Mesothelial cell of epicardium (in vitro differentiated cells): ENCODE data around the gene RAC2. TPM values are rescaled to one million over a fixed set of nuclear protein-coding genes. Genes with fewer than 3 reads are reported as not detected.

Source experiments
- DNase-seq, 2 experiments: peaks; one replicate each; pipeline ENCODE4 v3.0.0; 2021; ENCODE audit warnings: low spot score in 2 of 2; ENCODE audit not compliant: unreplicated experiment in 2 of 2
- H3K27ac Mint-ChIP-seq: 2 replicates; pipeline ENCODE4 v1.8.0; 2021; ENCODE audit warnings: mixed read lengths
- H3K27me3 Mint-ChIP-seq: 2 replicates; pipeline ENCODE4 v1.8.0; 2021; ENCODE audit warnings: low read depth, mixed read lengths
- H3K36me3 Mint-ChIP-seq: 2 replicates; pipeline ENCODE4 v1.8.0; 2021; ENCODE audit warnings: mixed read lengths
- H3K4me1 Mint-ChIP-seq: 2 replicates; pipeline ENCODE4 v1.8.0; 2021; ENCODE audit warnings: mixed read lengths
- H3K4me3 Mint-ChIP-seq: 2 replicates; pipeline ENCODE4 v1.8.0; 2021; ENCODE audit warnings: mild to moderate bottlenecking, moderate library complexity, mixed read lengths
- H3K9me3 Mint-ChIP-seq: 2 replicates; pipeline ENCODE4 v1.8.0; 2021; ENCODE audit warnings: mixed read lengths
- total RNA-seq: library from RNA; stranded (reverse); gene quantifications from 3 replicates; pipeline ENCODE4 v1.2.1, GENCODE V29; 2021
- TF ChIP-seq, protein P1 (sequence below): fragments of 200-600 bp; sonication (generic); IDR thresholded peaks from one replicate; pipeline ENCODE4 v1.5.0; 2021; ENCODE audit warnings: antibody characterized with exemption; ENCODE audit not compliant: unreplicated experiment

RAC2 gene
- total RNA-seq, 1 donor from 2014 or later = 6.4 TPM

DNA sequence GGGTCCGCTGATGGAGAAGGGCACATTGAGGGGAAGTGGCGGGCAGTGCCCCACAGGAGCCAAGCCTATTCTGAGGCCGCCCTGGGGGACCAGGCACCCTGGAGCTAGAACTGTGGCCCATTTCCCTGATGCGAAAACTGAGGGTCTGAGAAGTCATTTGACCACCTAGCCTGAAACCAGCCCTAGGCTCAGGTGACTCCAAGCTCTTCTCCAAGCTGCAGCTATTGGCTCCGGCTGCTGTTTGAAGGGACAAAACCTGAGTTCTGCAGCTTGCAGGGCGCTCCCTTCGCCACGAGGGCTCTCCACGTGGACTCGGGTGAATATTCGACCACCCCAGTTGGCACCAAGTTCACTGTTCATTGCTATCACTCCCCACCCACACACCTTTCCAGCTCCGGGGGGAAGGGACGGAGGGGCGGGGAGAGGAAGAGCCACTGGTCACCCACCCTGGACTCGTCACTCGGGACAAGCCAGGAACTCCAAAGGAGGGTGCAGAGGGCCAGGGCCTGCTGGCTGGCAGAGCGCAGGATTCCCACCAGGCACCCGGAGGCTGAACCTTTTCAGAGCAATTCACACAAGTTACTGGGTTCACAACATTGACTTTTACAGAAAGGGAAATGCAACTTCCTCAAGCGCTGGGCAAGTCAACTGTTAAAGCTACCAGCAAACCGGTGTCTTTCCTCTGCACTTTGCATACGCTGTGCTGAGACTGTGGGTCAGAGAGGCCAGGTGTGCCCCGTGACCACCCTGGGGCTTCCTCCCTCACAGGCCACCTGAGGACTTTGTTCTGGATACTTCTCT is 1.1 kb upstream of the RAC2 start:
- H3K4me1 Mint-ChIP-seq = peaks cover 10% of the 10 kb centered on the region
- TF ChIP-seq, protein P1, sequence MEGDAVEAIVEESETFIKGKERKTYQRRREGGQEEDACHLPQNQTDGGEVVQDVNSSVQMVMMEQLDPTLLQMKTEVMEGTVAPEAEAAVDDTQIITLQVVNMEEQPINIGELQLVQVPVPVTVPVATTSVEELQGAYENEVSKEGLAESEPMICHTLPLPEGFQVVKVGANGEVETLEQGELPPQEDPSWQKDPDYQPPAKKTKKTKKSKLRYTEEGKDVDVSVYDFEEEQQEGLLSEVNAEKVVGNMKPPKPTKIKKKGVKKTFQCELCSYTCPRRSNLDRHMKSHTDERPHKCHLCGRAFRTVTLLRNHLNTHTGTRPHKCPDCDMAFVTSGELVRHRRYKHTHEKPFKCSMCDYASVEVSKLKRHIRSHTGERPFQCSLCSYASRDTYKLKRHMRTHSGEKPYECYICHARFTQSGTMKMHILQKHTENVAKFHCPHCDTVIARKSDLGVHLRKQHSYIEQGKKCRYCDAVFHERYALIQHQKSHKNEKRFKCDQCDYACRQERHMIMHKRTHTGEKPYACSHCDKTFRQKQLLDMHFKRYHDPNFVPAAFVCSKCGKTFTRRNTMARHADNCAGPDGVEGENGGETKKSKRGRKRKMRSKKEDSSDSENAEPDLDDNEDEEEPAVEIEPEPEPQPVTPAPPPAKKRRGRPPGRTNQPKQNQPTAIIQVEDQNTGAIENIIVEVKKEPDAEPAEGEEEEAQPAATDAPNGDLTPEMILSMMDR = no peak
- no peaks in the 10 kb centered on the region for H3K9me3 Mint-ChIP-seq
- peaks cover 1% of the 10 kb centered on the region for H3K27me3 Mint-ChIP-seq
- H3K36me3 Mint-ChIP-seq = no peaks in the 10 kb centered on the region
- DNase-seq = no peak
- no peak overlapping the region for H3K27ac Mint-ChIP-seq
- H3K4me3 Mint-ChIP-seq = no peak overlapping the region

DNA sequence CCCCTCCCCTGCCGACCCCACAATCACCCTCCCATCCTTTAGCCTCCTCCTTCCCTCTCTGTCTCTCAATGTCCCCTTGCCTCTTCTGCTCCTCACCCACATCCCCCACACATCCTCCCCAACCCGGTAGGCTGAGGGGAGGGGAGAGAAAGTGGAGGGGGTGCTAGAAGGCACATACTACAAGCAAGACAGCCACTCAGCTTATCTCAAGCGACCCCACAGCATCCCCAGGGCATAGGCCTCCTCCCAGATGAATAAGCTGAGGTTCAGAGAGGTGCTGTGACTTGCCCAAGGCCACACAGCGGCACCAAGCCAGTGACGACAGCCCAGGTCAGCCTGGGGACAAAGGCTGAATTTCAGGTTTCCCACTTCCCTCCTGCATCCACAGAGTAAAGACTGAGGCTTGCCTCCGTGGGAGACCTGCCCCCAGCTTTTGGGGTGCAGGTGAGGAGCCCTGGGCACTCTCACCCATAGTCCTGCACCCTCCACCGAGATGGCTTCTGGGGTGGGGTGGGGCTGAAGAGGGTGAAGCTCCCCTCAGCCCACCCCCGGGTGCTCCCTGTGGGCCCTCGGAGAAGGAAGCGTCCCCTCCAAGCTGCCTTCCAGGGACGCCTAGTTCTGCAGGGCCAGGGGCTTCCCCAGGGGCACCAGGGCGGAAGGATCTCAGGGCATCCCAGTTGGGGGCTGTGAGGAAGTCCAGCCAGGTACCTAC is 511 bp downstream of the RAC2 start:
- TF ChIP-seq, protein P1 = no peak
- Mint-ChIP-seq H3K27ac (no peak overlapping the region), H3K36me3 (no peaks in the 10 kb centered on the region), H3K27me3 (peaks cover 4% of the 10 kb centered on the region), H3K9me3 (no peaks in the 10 kb centered on the region), H3K4me1 (peaks cover 10% of the 10 kb centered on the region), H3K4me3 (peak overlapping the region; percentile 47)
- DNase-seq = no peak

DNA sequence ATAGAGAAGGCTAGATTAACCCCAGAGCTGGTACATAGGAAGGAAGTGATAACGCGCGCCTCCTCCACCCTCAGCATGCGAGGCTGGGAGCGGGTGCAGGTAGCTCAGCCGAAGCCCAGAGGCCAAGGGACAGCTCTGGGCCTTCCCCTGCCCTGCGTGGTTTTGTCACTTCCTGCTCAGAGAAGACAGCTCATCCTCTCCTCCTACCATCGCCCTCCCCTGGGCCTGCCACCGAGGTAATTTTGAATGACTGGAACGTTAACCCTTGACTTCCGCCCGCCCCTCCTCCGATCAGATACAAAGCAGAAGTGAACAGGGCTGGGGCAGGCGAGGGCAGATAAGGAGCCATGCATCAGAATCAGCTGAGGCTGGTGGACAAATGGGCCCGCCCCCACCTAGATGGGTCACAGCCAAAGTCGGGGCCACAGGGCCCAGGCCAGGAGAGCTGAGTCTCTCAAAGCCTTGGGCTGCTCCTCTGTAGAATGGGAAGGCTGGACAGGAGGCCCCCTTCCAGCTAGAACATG is 1.6 kb downstream of the RAC2 start:
- no peak for DNase-seq
- Mint-ChIP-seq H3K27me3 (peaks cover 9% of the 10 kb centered on the region), H3K4me1 (peaks cover 15% of the 10 kb centered on the region), H3K4me3 (no peak overlapping the region), H3K9me3 (no peaks in the 10 kb centered on the region), H3K27ac (no peak overlapping the region), H3K36me3 (no peaks in the 10 kb centered on the region)
- TF ChIP-seq, protein P1 = no peak

DNA sequence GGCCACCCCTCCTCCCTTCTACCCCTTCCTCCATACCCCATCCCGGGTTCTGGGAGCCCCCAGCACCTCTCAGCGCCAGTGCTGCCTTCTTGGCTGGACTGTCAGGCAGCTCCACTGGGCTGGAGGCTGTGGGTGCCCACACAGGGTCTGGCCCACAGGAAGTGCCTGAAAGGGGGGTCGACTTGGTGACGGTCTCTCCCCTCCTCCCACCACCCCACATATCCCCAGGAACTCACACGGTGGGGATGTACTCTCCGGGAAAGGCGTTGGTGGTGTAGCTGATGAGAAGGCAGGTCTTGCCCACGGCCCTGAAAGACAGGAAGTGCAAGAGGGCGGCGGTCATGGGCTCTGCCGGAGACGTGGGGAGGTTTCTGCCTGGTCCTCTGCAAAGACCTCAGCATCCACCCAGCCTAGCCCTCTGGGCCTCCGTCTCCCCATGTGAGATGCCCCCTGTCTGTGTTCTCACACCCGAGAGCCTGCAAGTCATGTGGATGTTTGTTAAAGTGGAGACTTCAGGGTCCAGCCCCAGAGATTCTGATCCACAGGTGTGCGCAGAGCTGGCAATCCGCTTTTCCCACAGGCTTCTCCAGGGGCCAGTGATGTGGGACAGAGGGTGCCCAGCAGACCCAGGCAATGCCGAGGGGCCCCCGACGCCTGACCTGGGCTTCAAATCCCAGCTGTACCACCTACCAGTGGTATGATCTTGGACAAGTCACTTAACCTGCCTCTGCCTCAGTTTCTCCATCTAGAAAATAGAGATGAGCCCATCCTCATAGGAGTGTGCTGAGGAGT is 2.5 kb downstream of the RAC2 start:
- Mint-ChIP-seq H3K4me3 (no peak overlapping the region), H3K9me3 (no peaks in the 10 kb centered on the region), H3K36me3 (no peaks in the 10 kb centered on the region), H3K27ac (no peak overlapping the region), H3K4me1 (peaks cover 18% of the 10 kb centered on the region), H3K27me3 (peaks cover 12% of the 10 kb centered on the region)
- TF ChIP-seq, protein P1 = no peak
- DNase-seq = no peak

DNA sequence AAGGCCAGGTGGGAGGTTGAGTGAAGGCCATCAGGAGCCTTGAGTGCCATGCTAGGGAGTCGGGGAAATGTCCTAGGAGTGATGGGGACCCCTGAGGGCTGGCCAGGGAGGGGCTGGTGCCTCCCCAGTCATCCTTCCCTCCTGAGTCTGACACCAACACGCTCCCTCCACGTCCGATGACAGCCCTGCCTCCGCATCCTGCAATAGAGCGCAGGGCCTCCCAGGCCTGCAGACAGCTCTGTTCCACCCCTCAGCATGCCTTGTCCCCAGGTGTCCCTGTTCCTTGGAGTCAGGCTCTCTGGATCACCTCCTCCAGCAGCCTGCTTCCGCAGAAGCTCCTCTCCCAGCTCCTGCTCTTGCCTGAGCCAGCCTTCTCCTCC is 3.1 kb downstream of the RAC2 start:
- TF ChIP-seq, protein P1 = no peak
- Mint-ChIP-seq H3K27me3 (peaks cover 12% of the 10 kb centered on the region), H3K27ac (no peak overlapping the region), H3K4me1 (peaks cover 18% of the 10 kb centered on the region), H3K4me3 (no peak overlapping the region), H3K9me3 (no peaks in the 10 kb centered on the region), H3K36me3 (no peaks in the 10 kb centered on the region)
- DNase-seq = no peak
